ENCODE data around the gene ERICH4. TPM values are rescaled to one million over a fixed set of nuclear protein-coding genes. Genes with fewer than 3 reads are reported as not detected.

The ERICH4 gene
- total and polyA plus RNA-seq, 2 donors (not counting 3 experiments of a cell fraction or from before 2014, with no cell fraction given) = not detected

DNA sequence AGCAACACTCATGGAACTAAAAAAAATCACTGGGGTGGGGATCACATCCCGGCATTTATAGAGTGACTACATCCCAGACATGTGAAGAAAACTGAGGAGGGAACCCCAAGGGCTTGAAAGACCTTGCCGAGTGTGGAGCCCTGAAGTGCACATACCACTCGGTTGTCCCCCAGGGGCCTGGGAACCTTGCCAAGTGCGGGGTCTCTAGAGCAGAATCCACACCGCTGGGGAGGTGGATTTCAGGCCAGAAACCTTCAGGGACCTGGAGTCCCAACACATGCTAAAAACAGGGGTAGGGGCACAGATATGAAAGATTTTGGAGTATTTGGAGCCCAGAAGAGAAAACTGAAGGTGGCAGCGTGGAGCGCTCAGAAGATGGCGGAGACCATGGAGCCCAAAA lies 35.2 kb downstream of the ERICH4 start:
- BruUV-seq (replicated peaks) = no TSS peak
- H3K27ac ChIP-seq (ENCODE audit: insufficient read depth, low read depth, low read length) = peak overlapping the region; percentile 97
- ChIA-PET POLR2A (interaction anchor here (2.6 kb wide), 1 partner anchor 53 kb away, joined by 38 read pairs; no protein-coding TSS in a partner anchor), CTCF (interaction anchor here (0.8 to 4.8 kb wide), 8 partner anchors 22 to 92 kb away, joined by 3 to 42 read pairs (median 6); no protein-coding TSS in a partner anchor)
- no peak for TF ChIP-seq JUN (IDR thresholded peaks at IDR 0.05; ENCODE audit: borderline replicate concordance, insufficient read depth, insufficient read length, low read depth)
- H3K9me3 ChIP-seq (replicated peaks; ENCODE audit: control insufficient read depth, insufficient read depth, low read length) = no peaks in the 10 kb centered on the region
- H3K36me3 ChIP-seq (ENCODE audit: control insufficient read depth in 2 of 2, extremely low read depth in 1 of 2, insufficient read depth in 2 of 2, low read length in 2 of 2) = no peaks in the 10 kb centered on the region
- FAIRE-seq (no peak), DNase-seq (ENCODE audit: low read depth, low spot score) (peak; percentile 39)
- no peak overlapping the region for H2AFZ ChIP-seq (ENCODE audit: low read depth, low read length)
- no peaks in the 10 kb centered on the region for H4K20me1 ChIP-seq (replicated peaks; ENCODE audit: control insufficient read depth, extremely low read depth, insufficient read depth, low read length)
- H3K9me1 ChIP-seq (replicated peaks; ENCODE audit: control insufficient read depth, extremely low read depth, insufficient read depth, low read length) = no peaks in the 10 kb centered on the region
- peak overlapping the region; percentile 98 for H3K4me2 ChIP-seq (ENCODE audit: insufficient read depth, low read length)
- intact Hi-C loops (cut with micrococcal nuclease) (no loop called here), dilution Hi-C loops (cut with MboI; ENCODE audit: extremely low pct_ligation_motif_present, low sequenced_read_pairs) (no loop called here)
- no peaks in the 10 kb centered on the region for H3K27me3 ChIP-seq (ENCODE audit: control insufficient read depth in 2 of 2, insufficient read depth in 2 of 2, low read length in 2 of 2)
- H3K79me2 ChIP-seq (ENCODE audit: control insufficient read depth, insufficient read depth, low read length) = peaks cover 40% of the 10 kb centered on the region
- H3K4me3 ChIP-seq (replicated peaks in 1 of 3; ENCODE audit: insufficient read depth in 1 of 3, low read depth in 1 of 3, low read length in 3 of 3) = peak overlapping the region; percentile 56 to 98 (median 83)
- H3K4me1 ChIP-seq (ENCODE audit: control insufficient read depth, extremely low read depth, insufficient read depth, low read length) = peaks cover 37% of the 10 kb centered on the region
- peak overlapping the region; percentile 99 for H3K9ac ChIP-seq (replicated peaks; ENCODE audit: extremely low read depth, insufficient read depth, low read length)

DNA sequence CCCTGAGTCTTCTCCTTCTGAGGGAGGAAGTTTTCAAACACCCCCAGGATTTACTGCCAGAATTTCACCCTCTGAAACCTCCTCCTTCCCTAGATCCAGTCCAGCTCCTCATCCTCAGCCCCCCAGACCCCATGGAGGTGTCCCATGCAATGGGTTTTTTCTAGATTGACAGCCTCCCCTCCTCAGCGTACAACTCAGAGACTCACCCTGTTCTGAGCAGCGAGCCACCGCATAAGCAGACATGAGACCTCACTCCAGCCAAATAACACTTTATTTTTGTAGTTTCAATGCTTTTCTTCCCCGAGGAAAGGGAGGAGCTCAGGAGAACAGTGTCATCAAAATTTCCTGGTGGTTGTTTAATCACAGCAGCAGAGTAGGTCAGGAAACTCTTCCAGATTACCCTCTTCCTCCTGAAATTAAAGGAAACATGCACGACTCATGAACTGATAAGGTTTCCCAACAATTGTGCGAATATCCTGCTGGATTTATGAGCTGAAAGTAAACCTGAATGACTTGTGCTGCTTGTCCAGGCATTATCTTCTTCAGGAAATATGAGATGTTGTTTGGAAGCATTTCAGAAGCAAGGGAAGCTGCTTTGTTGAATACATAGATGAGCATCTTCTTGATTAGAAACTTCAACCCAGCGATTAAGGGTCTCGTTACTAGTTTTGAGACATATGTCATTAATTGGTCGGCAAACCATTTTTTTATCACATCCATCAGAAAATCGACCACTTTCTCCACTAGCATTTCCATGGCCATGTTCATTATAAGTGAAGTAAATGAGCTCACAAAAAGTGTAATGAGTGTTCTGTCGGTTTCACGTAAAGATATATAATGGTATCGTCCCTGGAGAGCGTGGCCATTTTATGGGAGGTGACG lies 36.2 kb downstream of the ERICH4 start:
- ChIA-PET CTCF (interaction anchor here (0.6 to 4.8 kb wide), 15 partner anchors 18 to 143 kb away, joined by 3 to 42 read pairs (median 3); partner anchors contain the start of gene DMAC2), POLR2A (interaction anchor here (0.6 to 2.6 kb wide), 10 partner anchors 22 to 100 kb away, joined by 3 to 38 read pairs (median 4); no protein-coding TSS in a partner anchor)
- BruUV-seq (replicated peaks) = no TSS peak
- peaks cover 37% of the 10 kb centered on the region for H3K4me1 ChIP-seq (ENCODE audit: control insufficient read depth, extremely low read depth, insufficient read depth, low read length)
- intact Hi-C loops (cut with micrococcal nuclease) = loop anchor here (1.0 kb wide), 4 partner anchors 23 to 154 kb away; no protein-coding TSS in a partner anchor
- no peaks in the 10 kb centered on the region for H4K20me1 ChIP-seq (replicated peaks; ENCODE audit: control insufficient read depth, extremely low read depth, insufficient read depth, low read length)
- H3K79me2 ChIP-seq (ENCODE audit: control insufficient read depth, insufficient read depth, low read length) = peaks cover 32% of the 10 kb centered on the region
- H3K27me3 ChIP-seq (ENCODE audit: control insufficient read depth in 2 of 2, insufficient read depth in 2 of 2, low read length in 2 of 2) = peaks cover 0 to 3% of the 10 kb centered on the region in 2 experiments
- no peaks in the 10 kb centered on the region for H3K36me3 ChIP-seq (ENCODE audit: control insufficient read depth in 2 of 2, extremely low read depth in 1 of 2, insufficient read depth in 2 of 2, low read length in 2 of 2)
- FAIRE-seq (peak; percentile 100), DNase-seq (ENCODE audit: low read depth, low spot score) (peak; percentile 97)
- peak overlapping the region; percentile 97 for H3K27ac ChIP-seq (ENCODE audit: insufficient read depth, low read depth, low read length)
- no peak overlapping the region for H2AFZ ChIP-seq (ENCODE audit: low read depth, low read length)
- H3K9ac ChIP-seq (replicated peaks; ENCODE audit: extremely low read depth, insufficient read depth, low read length) = peak overlapping the region; percentile 99
- dilution Hi-C loops (cut with MboI; ENCODE audit: extremely low pct_ligation_motif_present, low sequenced_read_pairs) = no loop called here
- TF ChIP-seq FOS (IDR thresholded peaks at IDR 0.05; ENCODE audit: borderline replicate concordance, insufficient read depth, low read length) (peak; percentile 35), POLR2A (IDR thresholded peaks at IDR 0.05; ENCODE audit: low read depth, low read length) (peak; percentile 76), POLR2AphosphoS5 (IDR thresholded peaks at IDR 0.05; ENCODE audit: insufficient read depth, low read depth, low read length) (peak; percentile 64), GATA2 (IDR thresholded peaks at IDR 0.05; ENCODE audit: insufficient read depth, insufficient read length, low read depth, low read length) (peak; percentile 93), JUN (IDR thresholded peaks at IDR 0.05; ENCODE audit: borderline replicate concordance, insufficient read depth, insufficient read length, low read depth) (peak; percentile 61), MYC (IDR thresholded peaks at IDR 0.05; ENCODE audit: low read depth, low read length) (no peak)
- TF ChIP-seq, protein P1, sequence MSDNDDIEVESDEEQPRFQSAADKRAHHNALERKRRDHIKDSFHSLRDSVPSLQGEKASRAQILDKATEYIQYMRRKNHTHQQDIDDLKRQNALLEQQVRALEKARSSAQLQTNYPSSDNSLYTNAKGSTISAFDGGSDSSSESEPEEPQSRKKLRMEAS (IDR thresholded peaks at IDR 0.05; ENCODE audit: insufficient read depth, insufficient read length) = no peak
- TF ChIP-seq, protein P2, sequence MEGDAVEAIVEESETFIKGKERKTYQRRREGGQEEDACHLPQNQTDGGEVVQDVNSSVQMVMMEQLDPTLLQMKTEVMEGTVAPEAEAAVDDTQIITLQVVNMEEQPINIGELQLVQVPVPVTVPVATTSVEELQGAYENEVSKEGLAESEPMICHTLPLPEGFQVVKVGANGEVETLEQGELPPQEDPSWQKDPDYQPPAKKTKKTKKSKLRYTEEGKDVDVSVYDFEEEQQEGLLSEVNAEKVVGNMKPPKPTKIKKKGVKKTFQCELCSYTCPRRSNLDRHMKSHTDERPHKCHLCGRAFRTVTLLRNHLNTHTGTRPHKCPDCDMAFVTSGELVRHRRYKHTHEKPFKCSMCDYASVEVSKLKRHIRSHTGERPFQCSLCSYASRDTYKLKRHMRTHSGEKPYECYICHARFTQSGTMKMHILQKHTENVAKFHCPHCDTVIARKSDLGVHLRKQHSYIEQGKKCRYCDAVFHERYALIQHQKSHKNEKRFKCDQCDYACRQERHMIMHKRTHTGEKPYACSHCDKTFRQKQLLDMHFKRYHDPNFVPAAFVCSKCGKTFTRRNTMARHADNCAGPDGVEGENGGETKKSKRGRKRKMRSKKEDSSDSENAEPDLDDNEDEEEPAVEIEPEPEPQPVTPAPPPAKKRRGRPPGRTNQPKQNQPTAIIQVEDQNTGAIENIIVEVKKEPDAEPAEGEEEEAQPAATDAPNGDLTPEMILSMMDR (IDR thresholded peaks at IDR 0.05; ENCODE audit: extremely low read depth in 1 of 2, insufficient read depth in 1 of 2, low read depth in 1 of 2, low read length in 2 of 2) = no peak
- peak overlapping the region; percentile 56 to 98 (median 83) for H3K4me3 ChIP-seq (replicated peaks in 1 of 3; ENCODE audit: insufficient read depth in 1 of 3, low read depth in 1 of 3, low read length in 3 of 3)
- no peaks in the 10 kb centered on the region for H3K9me3 ChIP-seq (replicated peaks; ENCODE audit: control insufficient read depth, insufficient read depth, low read length)
- H3K9me1 ChIP-seq (replicated peaks; ENCODE audit: control insufficient read depth, extremely low read depth, insufficient read depth, low read length) = no peaks in the 10 kb centered on the region
- peak overlapping the region; percentile 98 for H3K4me2 ChIP-seq (ENCODE audit: insufficient read depth, low read length)
